Measurements from ENCODE around the gene IQCH.

IQCH gene

GRCh38 chr15:67254238-67255175 is at the start of gene IQCH, which contains the start of gene AAGAB:
Gene IQCH, plus strand, starts transcription at chr15:67254786. Its CDS starts 111 bp downstream, at chr15:67254897.
Gene AAGAB, minus strand, starts transcription at chr15:67254661. Its CDS starts 30 bp downstream, at chr15:67254631.
- peak; percentile 92 to 94 for DNase-seq (ENCODE audit: low read depth in 2 of 2)

- DNase-seq (ENCODE audit: low read depth in 2 of 2) = no peak
These were observed 46.9 kb upstream of the IQCH start for GRCh38 chr15:67207555-67208207.

GRCh38 chr15:67208396-67208795 is 46.2 kb upstream of the IQCH start:
- no peak for DNase-seq (ENCODE audit: low read depth in 2 of 2)

- no peak for DNase-seq (ENCODE audit: low read depth in 2 of 2)
These were observed 43.9 kb upstream of the IQCH start for GRCh38 chr15:67210555-67211168.

- no peak for DNase-seq (ENCODE audit: low read depth in 2 of 2)
These were observed 41.8 kb upstream of the IQCH start for GRCh38 chr15:67212684-67213367.

- DNase-seq (ENCODE audit: low read depth in 2 of 2) = no peak
These were observed 39.5 kb upstream of the IQCH start for GRCh38 chr15:67215102-67215501.

GRCh38 chr15:67216859-67217258 is 37.7 kb upstream of the IQCH start:
- DNase-seq (ENCODE audit: low read depth in 2 of 2) = no peak

- no peak for DNase-seq (ENCODE audit: low read depth in 2 of 2)
These were observed 36.2 kb upstream of the IQCH start for GRCh38 chr15:67218428-67218827.

GRCh38 chr15:67219288-67219687 is 35.3 kb upstream of the IQCH start:
- no peak for DNase-seq (ENCODE audit: low read depth in 2 of 2)

- DNase-seq (ENCODE audit: low read depth in 2 of 2) = no peak
These were observed 29.7 kb upstream of the IQCH start for GRCh38 chr15:67224889-67225288.

GRCh38 chr15:67225336-67225735 is 29.2 kb upstream of the IQCH start:
- DNase-seq (ENCODE audit: low read depth in 2 of 2) = peak; percentile 35 to 54

- DNase-seq (ENCODE audit: low read depth in 2 of 2) = no peak
These were observed 27.2 kb upstream of the IQCH start for GRCh38 chr15:67227431-67227830.

GRCh38 chr15:67227846-67228245 is 26.7 kb upstream of the IQCH start:
- DNase-seq (ENCODE audit: low read depth in 2 of 2) = no peak

GRCh38 chr15:67228286-67228685 is 26.3 kb upstream of the IQCH start:
- DNase-seq (ENCODE audit: low read depth in 2 of 2) = no peak

GRCh38 chr15:67230504-67230903 is 24.1 kb upstream of the IQCH start:
- no peak for DNase-seq (ENCODE audit: low read depth in 2 of 2)

GRCh38 chr15:67232591-67232990 is 22.0 kb upstream of the IQCH start:
- DNase-seq (ENCODE audit: low read depth in 2 of 2) = no peak

- no peak for DNase-seq (ENCODE audit: low read depth in 2 of 2)
These were observed 14.1 kb upstream of the IQCH start for GRCh38 chr15:67240235-67241131.

- no peak for DNase-seq (ENCODE audit: low read depth in 2 of 2)
These were observed 13.3 kb upstream of the IQCH start for GRCh38 chr15:67241132-67241855.

GRCh38 chr15:67242708-67243111 is 11.9 kb upstream of the IQCH start:
- DNase-seq (ENCODE audit: low read depth in 2 of 2) = no peak

- peak in 1 of 2 experiments; percentile 54 for DNase-seq (ENCODE audit: low read depth in 2 of 2)
These were observed 9.6 kb upstream of the IQCH start for GRCh38 chr15:67244971-67245478.

Data from fibroblast of skin of left biceps (primary cell).